Natural killer cell (primary cell): Measurements from ENCODE around the gene AXDND1. TPM values are rescaled to one million over a fixed set of nuclear protein-coding genes. Genes with fewer than 3 reads are reported as not detected.

Experiments used
- ATAC-seq, 3 donors: fragments of 150-1000 bp in 2 of 3; fragments of 200-7000 bp in 1 of 3; cut with Tn5 transposase; 1 replicate in 1 of 3; 2 replicates in 2 of 3; pipeline ENCODE4 v1.10.0; 2021; ENCODE audit warnings: mild to moderate bottlenecking in 2 of 3, moderate library complexity in 2 of 3
- DNase-seq, 2 donors: peaks; one replicate each; pipeline versions ENCODE4 v3.0.0 to v3.0.0-alpha.2; 2013 to 2021; ENCODE audit warnings: mixed read lengths in 1 of 2
- H3K27ac ChIP-seq: one replicate; pipeline ENCODE4 v1.5.1; 2013; ENCODE audit warnings: mild to moderate bottlenecking, low read length
- H3K27me3 ChIP-seq: one replicate; pipeline ENCODE4 v1.6.1; 2013; ENCODE audit warnings: low read length; ENCODE audit not compliant: control insufficient read depth, insufficient read depth
- H3K36me3 ChIP-seq: one replicate; pipeline ENCODE4 v1.6.1; 2013; ENCODE audit warnings: low read length; ENCODE audit not compliant: control insufficient read depth, insufficient read depth
- H3K4me1 ChIP-seq: one replicate; pipeline ENCODE4 v1.6.1; 2013; ENCODE audit warnings: low read length; ENCODE audit not compliant: control insufficient read depth, insufficient read depth
- H3K4me3 ChIP-seq: one replicate; pipeline ENCODE4 v1.5.1; 2013; ENCODE audit warnings: low read length
- H3K9me3 ChIP-seq: one replicate; pipeline ENCODE4 v1.6.1; 2013; ENCODE audit warnings: low read length; ENCODE audit not compliant: control insufficient read depth, insufficient read depth
- H3K27ac Mint-ChIP-seq, 2 donors: one replicate each; pipeline ENCODE4 v1.8.0; 2022; ENCODE audit warnings: mild to moderate bottlenecking in 2 of 2, mixed read lengths in 2 of 2, moderate library complexity in 1 of 2
- H3K27me3 Mint-ChIP-seq, 2 donors: one replicate each; pipeline ENCODE4 v1.8.0; 2022; ENCODE audit warnings: low read depth in 2 of 2, mixed read lengths in 2 of 2
- H3K36me3 Mint-ChIP-seq: one replicate; pipeline ENCODE4 v1.8.0; 2022; ENCODE audit warnings: mixed read lengths
- H3K4me1 Mint-ChIP-seq, 2 donors: one replicate each; pipeline ENCODE4 v1.8.0; 2022; ENCODE audit warnings: mixed read lengths in 2 of 2
- H3K4me3 Mint-ChIP-seq: one replicate; pipeline ENCODE4 v1.8.0; 2022; ENCODE audit warnings: mild to moderate bottlenecking, moderate library complexity, mixed read lengths
- H3K9me3 Mint-ChIP-seq, 2 donors: one replicate each; pipeline ENCODE4 v1.8.0; 2022; ENCODE audit warnings: mixed read lengths in 2 of 2
- CTCF ChIP-seq: fragments of 200-600 bp; IDR thresholded peaks from one replicate; pipeline ENCODE4 v1.8.0; 2022; ENCODE audit warnings: antibody characterized with exemption
- WGBS: methylation state at CpG from one replicate; pipeline ENCODE4 v1.1.7; 2013; ENCODE audit warnings: missing lambda C conversion rate; ENCODE audit not compliant: insufficient coverage; 5-methylcytosine and 5-hydroxymethylcytosine counted together
- intact Hi-C: fragments of 100-400 bp; cut with micrococcal nuclease; formaldehyde crosslinking; loops from one replicate; pipeline ENCODE4 v1.14.2; 2022
- total RNA-seq, 4 donors: library from RNA; stranded (reverse); fragments of 120-200 nt in 1 of 4; gene quantifications; one replicate each; pipeline versions ENCODE4 v1.2.3 to v1.2.4, GENCODE V29; 2013 to 2022

The AXDND1 gene
- total RNA-seq, 3 donors from 2014 or later (not counting 1 experiment from before 2014, with no cell fraction given): 0.78 to 2.0 (median 1.7) TPM

- Histone ChIP-seq H3K27me3 (no peaks in the 10 kb centered on the region), H3K27ac (no peak overlapping the region), H3K9me3 (no peaks in the 10 kb centered on the region), H3K36me3 (no peaks in the 10 kb centered on the region), H3K4me1 (peaks cover 9% of the 10 kb centered on the region), H3K4me3 (no peak overlapping the region)
- Mint-ChIP-seq H3K27me3 (peaks cover 3 to 25% of the 10 kb centered on the region in 2 donors), H3K27ac (no peak overlapping the region), H3K4me3 (no peak overlapping the region), H3K36me3 (no peaks in the 10 kb centered on the region), H3K4me1 (peaks cover 7 to 10% of the 10 kb centered on the region in 2 donors), H3K9me3 (no peaks in the 10 kb centered on the region)
- ATAC-seq (peak in 2 of 3 donors; percentile 17), DNase-seq (peak in 1 of 2 donors; percentile 80)
- TF ChIP-seq CTCF: peak; percentile 84
- 0% methylated on average over 1 of the region's 4 CpGs for WGBS
- intact Hi-C loops: loop anchor here (1.0 to 5.0 kb wide), 8 partner anchors 119 to 838 kb away; partner anchors contain the start of genes FAM20B and RALGPS2
Observed at GRCh38 chr1:179369751-179370341, 4.1 kb downstream of the AXDND1 start.

GRCh38 chr1:179372160-179372559 is 6.4 kb downstream of the AXDND1 start:
- Mint-ChIP-seq H3K27me3 (peaks cover 3 to 25% of the 10 kb centered on the region in 2 donors), H3K4me1 (no peaks in the 10 kb centered on the region), H3K27ac (no peak overlapping the region), H3K36me3 (no peaks in the 10 kb centered on the region), H3K9me3 (no peaks in the 10 kb centered on the region), H3K4me3 (no peak overlapping the region)
- H3K36me3 ChIP-seq: no peaks in the 10 kb centered on the region
- H3K9me3 ChIP-seq: no peaks in the 10 kb centered on the region
- no peaks in the 10 kb centered on the region for H3K27me3 ChIP-seq
- H3K4me3 ChIP-seq: no peak overlapping the region
- H3K4me1 ChIP-seq: no peaks in the 10 kb centered on the region
- 86% methylated on average over 3 of the region's 4 CpGs for WGBS
- H3K27ac ChIP-seq: no peak overlapping the region
- ATAC-seq (no peak), DNase-seq (no peak)
- TF ChIP-seq CTCF: no peak
- intact Hi-C loops: no loop called here

- no peaks in the 10 kb centered on the region for H3K36me3 ChIP-seq
- ATAC-seq (no peak), DNase-seq (no peak)
- Mint-ChIP-seq H3K4me1 (no peaks in the 10 kb centered on the region), H3K9me3 (no peaks in the 10 kb centered on the region), H3K27ac (no peak overlapping the region), H3K4me3 (no peak overlapping the region), H3K27me3 (peaks cover 3 to 12% of the 10 kb centered on the region in 2 donors), H3K36me3 (no peaks in the 10 kb centered on the region)
- no peaks in the 10 kb centered on the region for H3K27me3 ChIP-seq
- TF ChIP-seq CTCF: no peak
- 98% methylated on average over 5 of the region's 6 CpGs for WGBS
- H3K9me3 ChIP-seq: no peaks in the 10 kb centered on the region
- no peak overlapping the region for H3K27ac ChIP-seq
- H3K4me3 ChIP-seq: no peak overlapping the region
- H3K4me1 ChIP-seq: no peaks in the 10 kb centered on the region
- intact Hi-C loops: no loop called here
Observed at GRCh38 chr1:179376223-179376622, 10.5 kb downstream of the AXDND1 start.

GRCh38 chr1:179380299-179380698 is 14.5 kb downstream of the AXDND1 start:
- Mint-ChIP-seq H3K4me3 (no peak overlapping the region), H3K9me3 (no peaks in the 10 kb centered on the region), H3K36me3 (no peaks in the 10 kb centered on the region), H3K27me3 (no peaks in the 10 kb centered on the region), H3K4me1 (no peaks in the 10 kb centered on the region), H3K27ac (no peak overlapping the region)
- H3K27me3 ChIP-seq: no peaks in the 10 kb centered on the region
- ATAC-seq (no peak), DNase-seq (no peak)
- no peaks in the 10 kb centered on the region for H3K9me3 ChIP-seq
- TF ChIP-seq CTCF: no peak
- H3K27ac ChIP-seq: no peak overlapping the region
- no peak overlapping the region for H3K4me3 ChIP-seq
- no peaks in the 10 kb centered on the region for H3K4me1 ChIP-seq
- no peaks in the 10 kb centered on the region for H3K36me3 ChIP-seq
- intact Hi-C loops: no loop called here
